Stimulated activated CD8-positive, alpha-beta memory T cell treated with anti-CD3 and anti-CD28 coated beads, Interleukin-4, amount 100 ng/mL, for 48 hours (primary cell): ENCODE data around the gene HSBP1.
A peak's percentile ranks its signal among the peaks of the same experiment; 100 is the strongest.

Source experiments
- DNase-seq: peaks from one replicate; pipeline ENCODE4 v3.0.0-alpha.2; 2020

Gene HSBP1

DNA sequence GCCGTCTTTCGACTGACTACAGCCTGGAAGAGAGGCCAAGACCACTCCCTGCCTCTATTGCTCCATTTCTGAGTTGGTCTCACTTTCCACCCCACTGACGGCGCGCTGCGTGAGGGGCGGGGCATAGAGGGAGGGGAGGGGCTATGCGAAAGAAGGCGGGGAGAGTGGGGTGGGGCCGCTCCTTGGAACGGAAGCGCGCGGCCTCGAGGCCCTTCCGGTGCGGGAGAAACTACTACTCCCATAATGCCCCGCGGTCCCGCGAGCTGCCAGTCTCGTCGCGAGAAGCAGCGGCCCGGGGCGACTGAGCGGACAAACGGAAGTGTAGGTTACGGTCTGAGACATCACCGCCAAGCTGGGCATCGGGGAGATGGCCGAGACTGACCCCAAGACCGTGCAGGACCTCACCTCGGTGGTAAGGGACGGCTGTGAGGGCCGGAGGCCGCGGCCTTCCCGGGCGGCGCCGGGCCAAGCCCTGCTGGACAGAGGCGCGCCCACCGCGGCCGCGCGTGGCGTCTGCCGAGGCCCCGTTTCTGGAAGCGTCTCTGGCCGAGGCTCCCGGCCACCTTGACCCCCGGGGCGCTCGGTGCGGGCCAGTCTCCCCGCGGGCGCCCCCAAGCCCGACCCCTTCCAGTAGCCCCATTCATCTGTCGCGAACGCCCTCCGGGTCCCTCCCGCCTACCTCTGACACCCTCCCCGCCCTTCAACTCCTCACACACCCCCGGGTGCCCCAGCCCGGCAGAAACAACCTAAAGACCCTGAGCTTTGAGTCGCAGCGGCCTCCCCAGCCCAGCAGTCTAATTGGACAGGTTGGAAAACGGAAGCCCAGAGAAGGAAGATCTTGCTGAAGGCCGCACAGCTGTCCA lies at the start of gene HSBP1:
Gene HSBP1 (plus strand): TSS at position 269 of the 863 bp plus-strand sequence. CDS start 99 bp downstream, at position 368.
- peak; percentile 95 for DNase-seq

DNA sequence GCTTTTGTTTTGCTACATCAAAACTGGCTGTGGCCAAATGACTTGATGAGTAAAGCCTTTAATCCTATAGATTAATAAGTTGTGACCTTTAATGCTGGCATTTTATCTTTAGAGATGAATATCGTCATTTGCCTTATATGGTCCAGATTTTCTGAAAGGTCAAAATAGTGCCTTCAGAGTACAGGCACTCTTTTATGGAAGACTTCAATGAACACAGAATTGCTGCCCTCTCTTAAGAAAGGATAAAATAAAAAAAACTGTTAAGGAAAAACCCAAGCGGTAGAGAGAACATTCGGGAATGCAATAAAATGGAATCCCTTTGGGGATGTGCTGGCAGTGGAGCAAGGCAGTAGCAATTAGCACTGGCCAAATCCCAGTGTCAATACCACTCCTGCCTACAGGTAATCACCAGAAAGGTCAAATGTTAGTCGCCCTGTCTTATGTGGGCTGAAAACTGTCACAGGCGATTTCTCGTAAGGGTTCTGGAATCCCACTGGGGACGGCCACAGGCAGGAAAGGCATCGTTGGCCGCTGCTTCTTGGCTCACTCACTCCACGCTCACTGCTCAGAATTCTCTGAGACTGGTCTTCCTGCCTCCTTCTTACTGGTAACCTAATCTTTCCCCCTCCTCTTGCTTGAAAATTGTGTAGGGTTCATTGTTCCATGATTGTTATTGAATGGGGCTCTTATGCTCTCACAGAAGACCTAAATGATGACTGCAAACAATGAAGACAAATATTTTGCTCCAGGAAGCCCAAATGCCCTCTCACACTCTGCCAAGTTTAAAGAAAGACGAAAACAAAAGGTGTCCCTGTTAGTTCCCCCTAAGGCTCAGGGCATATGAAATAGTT lies 45.4 kb upstream of the HSBP1 start:
- no peak for DNase-seq

DNA sequence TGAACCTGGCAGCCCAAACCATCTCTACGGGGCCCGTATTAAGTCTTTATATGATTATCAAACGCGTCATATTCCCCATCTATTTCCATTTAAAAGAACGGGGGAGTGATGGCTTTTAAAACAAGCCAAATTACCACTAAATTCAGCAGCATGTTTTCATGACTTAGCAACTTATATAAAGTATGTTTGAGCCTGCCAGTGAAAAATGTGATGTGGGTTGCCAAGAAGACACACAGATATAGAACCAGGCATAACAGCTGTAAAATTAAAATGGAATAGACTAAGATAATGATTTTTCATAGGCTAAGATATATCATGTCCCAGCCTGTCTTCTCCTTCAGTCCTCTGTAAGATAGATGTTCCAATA lies 44.8 kb upstream of the HSBP1 start:
- no peak for DNase-seq

DNA sequence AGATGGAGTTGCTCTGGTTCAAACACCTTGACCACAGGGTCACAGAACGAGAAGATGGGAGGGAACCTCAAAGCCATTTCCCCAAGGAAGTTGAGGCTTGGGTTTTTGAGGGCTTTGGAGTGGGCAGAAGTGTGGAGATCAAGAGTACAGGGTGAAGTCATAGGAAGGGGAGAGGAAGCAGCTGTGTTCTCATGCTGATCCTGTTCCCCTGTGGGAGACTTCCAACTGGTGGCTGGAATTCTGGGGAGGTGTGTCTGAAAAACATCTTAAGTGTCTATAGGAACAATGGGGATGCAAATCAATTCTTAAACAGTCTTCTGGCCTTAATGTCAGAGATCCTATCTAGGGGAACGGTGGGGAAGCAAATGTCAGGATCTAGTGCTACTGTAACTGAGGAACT lies 38.8 kb upstream of the HSBP1 start:
- DNase-seq, result no peak

DNA sequence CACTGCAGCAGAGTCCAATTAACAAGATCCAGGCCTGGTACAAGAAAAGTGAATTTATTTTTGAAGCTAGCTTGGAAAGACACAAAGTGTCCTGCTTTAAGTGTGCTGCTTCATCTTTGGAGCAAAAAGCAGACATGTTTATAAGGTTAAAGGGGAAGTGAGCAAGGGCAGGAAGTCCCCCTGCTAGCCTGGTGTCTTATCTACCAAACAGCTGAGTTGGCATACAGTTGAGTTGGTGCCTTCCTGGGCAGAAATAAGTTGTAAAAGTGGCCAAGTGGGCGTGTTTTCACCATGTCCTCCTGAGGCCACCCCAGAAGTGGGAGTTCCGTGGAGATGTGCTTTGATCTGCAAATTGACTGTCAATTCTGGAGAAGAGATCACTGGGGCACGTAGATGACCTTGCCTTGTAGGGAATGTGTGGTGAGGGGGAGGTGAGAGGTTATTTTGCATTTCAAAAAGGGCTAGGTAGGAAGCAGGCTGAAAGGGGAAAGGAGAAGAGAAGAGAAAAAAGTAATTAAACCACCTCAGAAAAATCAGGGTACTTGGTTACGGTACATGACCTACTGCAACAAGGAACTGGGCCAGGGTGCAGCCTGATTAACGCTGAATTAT lies 38.3 kb upstream of the HSBP1 start:
- no peak for DNase-seq

DNA sequence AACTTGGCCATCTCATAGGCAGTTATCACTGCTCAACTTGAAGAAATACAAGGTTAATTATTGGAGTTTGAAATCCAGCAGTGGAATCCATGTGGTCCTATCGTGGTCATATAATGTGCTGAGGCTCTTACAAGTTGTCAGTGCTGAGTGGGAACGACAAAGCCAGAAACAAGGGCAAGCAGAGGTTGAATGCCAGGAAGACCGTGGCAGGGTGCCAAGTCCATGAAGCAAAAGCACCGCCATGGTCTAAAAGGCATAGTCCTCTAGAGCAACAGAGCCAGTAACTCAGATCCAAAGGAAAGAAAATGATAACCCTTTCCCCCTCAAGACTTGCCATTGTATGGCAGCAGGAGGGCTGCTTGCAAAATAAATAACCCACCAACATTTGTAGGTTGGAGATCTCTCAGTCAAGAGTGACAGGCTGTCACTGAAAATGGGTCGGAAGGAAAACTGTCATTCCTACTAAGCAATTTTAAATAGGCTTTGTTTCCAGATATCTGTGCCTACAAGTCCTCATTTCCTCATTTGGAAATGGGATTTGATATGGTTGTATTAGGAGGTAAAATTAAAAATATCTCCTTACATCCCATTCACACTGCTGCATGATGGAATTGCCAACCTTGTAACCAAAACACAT lies 36.4 kb upstream of the HSBP1 start:
- no peak for DNase-seq

DNA sequence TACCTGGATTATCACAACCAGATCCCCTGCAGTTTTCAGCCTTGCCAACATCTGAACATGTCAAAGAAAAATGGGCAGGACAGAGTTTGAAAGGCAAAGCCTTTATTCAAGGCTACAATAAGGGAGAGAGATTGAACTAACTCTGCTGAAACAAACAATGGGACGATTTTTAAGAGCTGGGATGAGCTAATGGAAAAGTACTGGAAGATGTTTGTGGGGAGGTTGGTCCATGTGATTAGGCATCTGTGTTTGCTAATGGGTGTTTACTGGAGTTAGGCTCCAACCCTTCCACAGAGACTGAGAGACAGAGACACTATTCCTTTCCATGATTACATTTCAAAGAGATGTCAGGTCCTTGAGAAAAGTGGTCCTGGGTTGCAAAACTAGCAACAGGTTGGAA lies 35.0 kb upstream of the HSBP1 start:
- DNase-seq, result no peak

DNA sequence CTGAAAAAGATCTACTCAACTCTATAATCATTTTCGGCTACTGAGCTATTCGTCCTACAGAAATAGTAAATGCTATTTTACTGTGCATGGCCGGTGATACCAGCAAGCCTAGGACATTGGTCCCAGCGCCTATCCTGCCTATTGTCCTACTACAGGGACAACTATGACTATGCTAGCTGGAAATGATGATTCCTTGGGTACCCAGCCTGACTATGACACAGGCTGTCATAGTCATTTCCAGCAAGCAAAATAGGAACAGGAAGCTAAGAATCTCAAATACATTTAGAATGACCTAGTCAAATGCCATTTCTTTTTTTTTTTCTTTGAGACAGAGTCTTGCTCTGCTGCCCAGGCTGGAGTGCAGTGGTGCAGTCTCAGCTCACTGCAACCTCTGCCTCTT lies 33.7 kb upstream of the HSBP1 start:
- DNase-seq, result no peak

DNA sequence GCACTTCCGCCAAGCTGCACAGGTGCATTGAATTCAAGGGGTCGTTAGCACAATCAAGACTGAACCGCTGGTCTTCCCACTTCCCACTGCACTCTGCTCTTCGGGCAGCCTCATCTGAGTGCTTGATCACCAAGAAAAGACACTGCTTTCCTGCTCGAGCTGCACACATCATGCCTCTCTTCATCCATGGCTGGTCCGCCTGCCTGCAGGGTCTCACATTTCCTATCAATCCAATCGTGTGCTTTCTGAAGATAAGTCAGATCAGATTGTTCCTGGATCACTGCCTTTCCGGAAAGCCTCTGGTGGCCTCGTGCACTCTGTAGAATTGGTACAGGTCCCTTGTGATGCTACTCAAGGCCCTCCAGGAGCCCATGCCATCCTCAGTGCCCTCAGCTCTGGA lies 30.8 kb upstream of the HSBP1 start:
- DNase-seq, result no peak

DNA sequence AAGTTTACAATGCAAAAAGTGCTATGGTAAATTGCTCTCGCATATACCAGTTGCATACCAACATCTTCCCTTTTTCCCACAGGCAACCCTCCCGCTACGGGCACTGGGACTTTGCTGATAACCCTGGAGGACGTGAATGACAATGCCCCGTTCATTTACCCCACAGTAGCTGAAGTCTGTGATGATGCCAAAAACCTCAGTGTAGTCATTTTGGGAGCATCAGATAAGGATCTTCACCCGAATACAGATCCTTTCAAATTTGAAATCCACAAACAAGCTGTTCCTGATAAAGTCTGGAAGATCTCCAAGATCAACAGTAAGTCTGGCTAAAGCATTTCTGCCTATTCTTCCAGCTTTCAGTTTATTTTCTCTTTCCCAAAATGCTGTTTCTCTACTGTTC lies 27.9 kb upstream of the HSBP1 start:
- DNase-seq, result no peak

DNA sequence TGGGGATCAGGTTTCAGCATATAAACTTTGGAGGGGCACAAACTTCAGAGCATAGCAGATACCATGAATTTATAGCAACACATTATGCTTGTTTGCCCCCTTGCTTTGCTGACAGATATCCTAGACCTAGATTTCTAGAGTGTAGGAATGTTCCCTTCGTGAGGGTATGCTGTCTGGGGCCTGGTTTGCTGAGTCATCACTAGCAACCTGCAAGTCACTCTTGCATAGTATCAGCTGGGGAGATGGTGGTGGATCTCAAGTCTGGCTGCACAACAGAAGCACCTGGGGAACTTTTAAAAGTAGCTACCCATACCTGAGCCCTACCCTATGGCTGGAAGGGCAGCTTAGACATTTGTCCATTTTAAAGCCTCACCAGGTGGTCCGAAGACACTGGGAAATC lies 22.3 kb upstream of the HSBP1 start:
- DNase-seq, result no peak

DNA sequence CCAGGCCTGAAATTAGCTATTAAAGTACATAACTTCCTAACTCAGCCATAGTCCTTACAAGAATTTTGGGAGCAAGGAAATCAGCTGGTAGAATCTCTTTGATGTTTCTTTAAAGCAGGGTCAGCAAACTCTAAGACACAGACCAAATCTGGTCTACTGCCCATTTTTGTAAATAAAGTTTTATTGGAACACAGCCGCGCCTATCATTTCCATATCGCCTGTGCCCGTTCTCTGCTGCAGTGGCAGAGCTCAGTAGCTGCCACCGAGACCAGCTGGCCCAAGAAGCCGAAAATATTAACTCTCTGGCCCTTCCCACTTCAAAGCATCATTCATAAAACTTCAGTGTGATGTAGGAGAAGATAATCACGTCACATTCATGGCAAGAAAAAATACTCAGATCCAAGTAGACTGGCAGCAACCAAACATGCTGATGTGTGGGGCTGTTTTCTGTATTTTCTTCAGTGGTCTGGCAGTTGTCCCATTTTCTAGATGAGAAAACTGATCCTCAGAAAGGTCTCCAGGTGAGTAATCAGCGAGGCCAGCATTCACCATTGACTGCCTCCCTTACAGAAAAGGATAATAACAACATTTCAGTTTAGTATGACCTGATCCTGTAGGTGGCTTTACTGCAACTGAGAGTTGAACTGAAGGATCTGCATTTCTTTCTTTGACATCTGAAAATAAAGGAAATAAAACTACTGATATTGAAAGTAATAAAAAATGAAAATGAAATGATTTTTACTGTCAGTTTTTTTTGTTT lies 18.0 kb upstream of the HSBP1 start:
- DNase-seq, result no peak

DNA sequence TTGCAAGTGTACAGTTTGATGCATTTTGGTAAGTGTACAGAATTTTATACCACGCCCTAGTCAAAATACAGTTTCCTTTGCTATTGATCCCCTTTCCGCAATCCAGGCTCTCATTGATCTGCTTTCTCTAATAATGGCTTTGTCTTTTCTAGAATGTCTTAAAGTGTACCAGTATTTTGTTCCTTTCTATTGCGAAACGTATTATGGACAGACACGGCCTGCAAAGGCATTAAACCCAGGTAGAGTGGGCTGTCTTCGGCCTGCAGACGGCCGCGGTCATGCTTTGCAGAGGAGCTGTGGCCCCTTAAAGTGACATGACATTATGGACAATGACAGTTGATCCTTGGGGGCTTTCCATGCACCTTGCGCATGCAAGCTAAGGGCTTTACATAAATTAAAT lies 15.9 kb upstream of the HSBP1 start:
- DNase-seq, result no peak

DNA sequence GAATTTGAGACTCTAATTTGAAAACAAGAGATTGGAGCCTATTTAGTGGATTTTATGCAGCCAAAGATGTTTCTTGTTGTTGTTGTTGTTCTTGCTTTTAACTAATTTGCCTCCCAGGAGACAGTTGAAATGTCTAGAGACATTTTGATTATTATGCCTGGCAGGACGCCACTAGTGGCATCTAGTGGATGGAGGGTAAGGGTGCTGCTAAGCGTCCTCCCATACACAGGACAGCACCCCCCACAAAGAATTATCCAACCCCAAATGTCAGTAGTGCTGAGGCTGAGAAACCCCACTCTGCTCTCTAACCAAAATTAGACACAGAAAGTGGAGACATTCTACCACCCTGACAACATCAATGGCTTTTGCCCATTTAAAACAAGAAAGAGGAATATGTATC lies 15.4 kb upstream of the HSBP1 start:
- DNase-seq, result no peak

DNA sequence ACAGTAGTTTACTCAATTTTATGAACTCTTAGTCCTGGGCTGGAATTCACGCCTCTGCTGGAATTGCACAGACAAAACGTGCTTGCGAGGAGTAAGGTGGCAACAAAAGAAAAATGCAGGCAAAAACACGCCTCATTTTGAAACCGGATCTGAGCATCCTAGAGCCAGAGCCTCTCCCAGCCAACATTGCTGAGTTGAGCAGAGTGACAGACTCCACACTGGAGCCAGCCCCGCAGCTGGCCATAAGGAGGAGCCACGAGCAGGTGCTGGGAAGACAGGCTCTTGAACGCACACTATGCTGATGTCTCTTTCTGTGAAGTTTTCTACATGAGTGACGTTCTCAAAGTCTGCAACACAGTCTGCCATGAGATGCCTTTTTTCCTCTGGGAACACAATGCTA lies 14.6 kb upstream of the HSBP1 start:
- no peak for DNase-seq

DNA sequence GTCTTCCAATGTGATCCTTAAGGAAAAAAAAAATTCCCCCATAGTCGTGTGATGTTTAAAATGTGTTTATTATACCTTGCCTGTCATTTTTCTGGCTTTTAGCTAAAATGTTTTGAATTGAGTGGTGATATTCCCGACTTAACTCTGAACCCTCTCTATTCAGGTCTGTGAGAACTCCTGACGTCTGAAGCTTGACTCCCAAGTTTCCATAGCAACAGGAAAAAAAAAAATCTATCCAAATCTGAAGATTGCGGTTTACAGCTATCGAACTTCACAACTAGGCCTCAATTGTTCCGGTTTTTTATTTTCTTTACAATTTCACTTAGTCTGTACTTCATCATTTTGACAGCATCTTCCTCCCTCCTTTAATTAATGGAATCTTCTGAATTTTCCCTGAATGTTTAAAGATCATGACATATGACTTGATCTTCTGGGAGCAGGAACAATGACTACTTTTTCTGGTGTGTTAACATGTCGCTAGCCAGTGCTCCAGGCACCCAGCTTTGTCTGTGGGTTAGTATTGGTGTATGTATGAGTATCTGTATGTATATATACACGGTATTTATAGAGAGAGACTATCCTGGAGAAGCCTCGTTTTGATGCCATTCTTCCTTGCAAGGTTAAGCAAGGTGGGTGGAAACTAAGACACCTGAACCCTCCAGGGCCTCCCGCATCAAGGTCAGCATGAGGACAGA lies 12.8 kb upstream of the HSBP1 start:
- DNase-seq, result no peak

DNA sequence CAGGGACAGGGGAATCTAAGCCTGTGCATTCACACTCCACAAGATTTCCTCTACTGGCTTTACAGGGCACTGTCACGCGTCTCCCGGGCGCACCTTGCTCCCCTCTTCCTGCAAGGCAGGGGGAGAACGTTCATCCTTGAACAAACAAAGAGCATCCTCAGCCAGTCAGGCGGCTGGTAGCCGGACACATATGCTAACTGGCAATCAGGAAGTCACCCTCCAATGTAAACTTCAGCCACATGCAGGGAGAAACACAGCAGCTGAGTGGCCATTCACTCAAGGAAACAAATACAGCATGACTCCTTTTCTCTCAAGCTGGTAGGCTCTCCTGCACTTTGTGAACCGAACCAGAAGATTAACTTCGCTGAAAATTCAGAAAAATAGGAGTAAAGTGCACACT lies 10.8 kb upstream of the HSBP1 start:
- DNase-seq, result no peak

DNA sequence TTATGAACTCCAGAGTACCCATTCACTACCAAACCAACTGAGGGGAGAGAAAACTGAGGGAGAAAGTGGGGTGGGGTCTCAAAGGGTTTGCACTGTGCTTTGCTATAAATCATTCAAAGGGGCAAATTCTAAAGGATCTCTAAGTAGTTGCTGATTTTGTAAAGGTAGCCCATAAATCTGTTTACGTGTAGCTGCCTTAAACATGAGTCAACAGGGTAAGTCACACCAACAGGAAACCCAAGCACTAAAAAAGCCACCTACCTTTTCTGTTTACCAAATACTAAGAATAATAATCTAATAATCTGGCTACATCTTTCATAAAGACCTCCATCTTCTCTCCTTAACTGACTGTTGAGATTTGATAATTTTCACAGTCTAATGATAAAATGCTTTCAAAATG lies 8.4 kb upstream of the HSBP1 start:
- DNase-seq, result no peak

DNA sequence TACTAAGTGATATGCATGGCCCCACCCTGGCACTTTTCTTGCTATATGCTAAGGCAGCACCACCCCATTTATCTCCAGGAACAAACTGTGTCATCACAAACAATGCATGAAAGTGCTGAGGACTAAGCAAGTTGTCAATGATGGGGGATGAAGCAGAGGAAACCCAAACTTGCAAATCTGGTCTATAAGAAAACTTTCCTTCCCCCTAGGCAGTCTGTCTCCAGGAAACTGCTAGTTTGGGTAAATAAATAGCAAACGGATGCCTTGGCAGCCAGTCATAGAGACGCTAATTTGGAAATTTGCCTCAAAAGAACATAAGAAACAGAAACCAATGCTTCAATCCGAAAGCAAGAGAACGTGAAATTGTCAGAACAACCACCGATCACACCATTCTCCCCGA lies 5.6 kb upstream of the HSBP1 start:
- DNase-seq, result no peak

DNA sequence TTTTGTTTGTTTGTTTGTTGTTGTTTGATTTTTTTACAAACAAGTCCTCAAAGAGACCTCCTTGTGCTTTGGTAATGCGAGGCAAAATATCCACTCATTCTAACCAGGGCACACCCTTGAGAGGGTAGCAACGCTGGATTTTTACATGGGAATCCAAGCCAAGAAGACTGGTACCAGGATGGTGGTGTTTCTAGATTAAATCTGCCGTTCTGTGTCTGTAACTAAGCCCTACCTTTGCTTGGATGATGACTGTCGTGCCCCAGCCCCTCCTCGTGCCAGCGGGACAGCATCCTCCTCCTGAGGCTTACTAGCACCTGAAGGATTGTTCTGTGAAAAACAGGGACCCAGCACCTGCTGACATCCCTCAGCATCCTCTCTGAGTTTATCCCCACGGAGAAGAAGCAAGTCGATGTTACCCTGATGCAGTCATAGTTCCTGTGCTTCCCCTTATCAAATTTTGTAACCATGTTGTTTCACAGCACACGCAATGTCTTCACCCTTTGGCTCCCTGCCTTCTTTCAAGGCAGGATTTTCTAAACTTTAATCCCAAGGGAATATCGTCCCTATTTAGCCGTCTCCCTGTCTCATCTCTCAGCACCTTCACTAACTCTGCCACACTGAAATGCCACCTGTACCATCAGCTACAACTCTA lies 5.1 kb upstream of the HSBP1 start:
- DNase-seq, result no peak

DNA sequence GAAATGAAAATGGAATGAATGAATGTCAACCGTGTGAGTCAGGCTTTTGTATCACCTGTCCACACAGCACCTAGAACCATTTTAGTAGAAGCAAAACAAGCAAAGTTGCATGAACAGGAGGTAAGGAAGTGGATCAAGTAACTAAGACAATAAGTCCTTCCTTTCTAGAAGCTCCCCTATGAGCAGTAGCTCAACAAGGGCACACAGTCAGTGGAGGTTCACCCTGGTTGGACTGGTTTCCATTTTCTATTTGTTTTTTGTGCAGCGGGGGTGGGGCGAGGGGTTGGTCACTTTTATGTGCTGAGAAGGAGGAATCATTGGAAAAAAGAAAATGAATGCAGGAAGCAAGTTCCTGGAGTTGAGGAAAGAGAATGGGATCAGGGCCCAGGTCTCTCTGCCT lies 4.0 kb upstream of the HSBP1 start:
- DNase-seq, result no peak
